DND-41 (cell line): ENCODE results near the gene HCRTR1.

Experiments
- EZH2 ChIP-seq: IDR thresholded peaks from 3 replicates; pipeline ENCODE4 v1.6.1; 2012; ENCODE audit warnings: borderline replicate concordance, low read depth, mild to moderate bottlenecking, moderate library complexity, low read length, inconsistent platforms; ENCODE audit not compliant: severe bottlenecking
- TF ChIP-seq, protein P1 (sequence below): IDR thresholded peaks from 2 replicates; pipeline ENCODE4 v1.5.1; 2012; ENCODE audit warnings: borderline replicate concordance, low read length, moderate library complexity, mild to moderate bottlenecking; ENCODE audit not compliant: poor library complexity, severe bottlenecking; ENCODE audit errors: extremely low read depth

DNA sequence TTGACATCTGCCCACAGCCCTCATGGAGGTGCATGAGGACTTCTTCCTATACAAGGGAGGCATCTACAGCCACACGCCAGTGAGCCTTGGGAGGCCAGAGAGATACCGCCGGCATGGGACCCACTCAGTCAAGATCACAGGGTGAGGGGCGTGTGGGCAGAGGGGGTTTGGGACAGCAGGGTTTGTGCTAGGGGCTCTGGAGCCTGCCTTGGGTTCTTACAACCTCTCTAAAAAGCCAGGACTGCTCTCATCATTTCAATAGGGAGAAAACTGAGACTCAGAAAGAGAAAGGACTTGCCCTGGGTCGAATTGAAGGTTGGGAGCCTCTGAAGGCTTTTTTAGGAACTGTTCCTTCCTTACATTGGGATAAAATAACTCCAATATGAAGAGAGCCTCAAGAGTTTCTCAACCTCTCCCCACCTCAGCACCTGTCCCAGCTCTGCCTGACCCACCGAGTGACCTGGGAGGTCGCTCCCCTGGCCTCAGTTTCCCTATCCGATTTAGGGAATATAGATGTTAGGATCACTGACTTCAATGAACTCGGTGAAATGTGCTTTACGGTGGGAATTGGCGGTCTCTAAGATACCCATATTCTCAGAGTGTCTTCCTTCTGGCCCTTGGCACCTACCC is 31.6 kb upstream of the HCRTR1 start:
- TF ChIP-seq, protein P1, sequence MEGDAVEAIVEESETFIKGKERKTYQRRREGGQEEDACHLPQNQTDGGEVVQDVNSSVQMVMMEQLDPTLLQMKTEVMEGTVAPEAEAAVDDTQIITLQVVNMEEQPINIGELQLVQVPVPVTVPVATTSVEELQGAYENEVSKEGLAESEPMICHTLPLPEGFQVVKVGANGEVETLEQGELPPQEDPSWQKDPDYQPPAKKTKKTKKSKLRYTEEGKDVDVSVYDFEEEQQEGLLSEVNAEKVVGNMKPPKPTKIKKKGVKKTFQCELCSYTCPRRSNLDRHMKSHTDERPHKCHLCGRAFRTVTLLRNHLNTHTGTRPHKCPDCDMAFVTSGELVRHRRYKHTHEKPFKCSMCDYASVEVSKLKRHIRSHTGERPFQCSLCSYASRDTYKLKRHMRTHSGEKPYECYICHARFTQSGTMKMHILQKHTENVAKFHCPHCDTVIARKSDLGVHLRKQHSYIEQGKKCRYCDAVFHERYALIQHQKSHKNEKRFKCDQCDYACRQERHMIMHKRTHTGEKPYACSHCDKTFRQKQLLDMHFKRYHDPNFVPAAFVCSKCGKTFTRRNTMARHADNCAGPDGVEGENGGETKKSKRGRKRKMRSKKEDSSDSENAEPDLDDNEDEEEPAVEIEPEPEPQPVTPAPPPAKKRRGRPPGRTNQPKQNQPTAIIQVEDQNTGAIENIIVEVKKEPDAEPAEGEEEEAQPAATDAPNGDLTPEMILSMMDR = no peak
- TF ChIP-seq EZH2 = no peak
